HT-29 (cell line): ENCODE results near the gene ZNF76. TPM values are rescaled to one million over a fixed set of nuclear protein-coding genes. Genes with fewer than 3 reads are reported as not detected.

ENCODE experiments used
- DNase-seq: peaks from one replicate; pipeline ENCODE4 v3.0.0-alpha.2; 2015; ENCODE audit warnings: low spot score
- total RNA-seq: library from RNA; depleted of rRNA; stranded (reverse); fragments of >200 nt; shearing (Covaris generic); gene quantifications from 2 replicates; pipeline ENCODE4 v1.2.3, GENCODE V29; 2014

Gene ZNF76
- total RNA-seq, 1 experiment from 2014 or later, result 19.5 TPM

GRCh38 chr6:35265523-35265922, 6.0 kb downstream of the ZNF76 start:
- no peak for DNase-seq

- DNase-seq, result no peak
Measured at GRCh38 chr6:35267446-35267845, 7.9 kb downstream of the ZNF76 start.

DNA sequence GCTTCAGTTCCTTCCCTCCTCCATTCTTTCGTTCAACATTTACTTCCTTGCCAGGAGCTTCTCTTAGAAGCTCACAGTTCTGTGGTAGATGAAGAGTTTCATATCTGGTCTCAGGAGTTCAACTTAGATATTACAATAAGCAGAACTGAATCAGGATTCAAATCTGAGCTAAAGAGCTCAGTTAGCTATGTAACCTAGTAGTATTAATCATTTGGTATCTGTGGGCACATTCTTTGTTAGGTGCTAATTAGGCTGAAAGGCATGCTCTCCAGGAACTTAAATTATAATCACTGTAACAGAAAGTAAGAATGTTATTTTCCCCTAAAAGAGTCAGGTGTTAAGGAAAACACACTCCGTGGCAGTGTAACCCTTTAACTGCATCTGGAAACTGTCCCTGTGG, 8.4 kb downstream of the ZNF76 start:
- DNase-seq, result no peak

GRCh38 chr6:35272005-35272404, 12.5 kb downstream of the ZNF76 start:
- DNase-seq, result no peak

- no peak for DNase-seq
Measured at GRCh38 chr6:35273822-35274559, 14.5 kb downstream of the ZNF76 start.

DNA sequence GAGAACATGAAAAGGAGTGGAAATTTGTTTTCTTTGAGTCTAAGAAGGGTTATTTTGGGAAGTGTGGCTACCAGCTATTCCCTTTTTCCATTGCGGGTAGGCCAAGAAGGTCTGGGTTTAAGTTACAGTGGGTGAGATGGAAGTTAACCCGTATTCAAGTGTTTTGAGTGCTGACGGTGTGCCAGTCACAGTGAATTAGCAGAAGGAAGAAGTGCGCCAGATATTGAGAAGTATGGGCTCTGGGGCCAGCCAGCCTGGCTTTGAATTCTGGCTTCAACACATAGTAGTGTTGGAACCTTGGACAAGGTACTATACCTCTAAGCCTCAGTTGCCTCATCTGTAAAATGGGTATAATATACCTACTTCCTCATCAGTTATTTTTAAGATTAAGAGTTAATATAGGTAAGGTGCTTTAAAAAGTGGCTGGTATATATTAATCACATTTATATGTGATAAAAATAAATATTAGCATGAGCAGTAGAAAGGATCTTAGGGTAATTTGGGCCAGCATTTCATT, 16.3 kb downstream of the ZNF76 start:
- no peak for DNase-seq

- no peak for DNase-seq
Measured at GRCh38 chr6:35278708-35279107, 19.2 kb downstream of the ZNF76 start.

DNA sequence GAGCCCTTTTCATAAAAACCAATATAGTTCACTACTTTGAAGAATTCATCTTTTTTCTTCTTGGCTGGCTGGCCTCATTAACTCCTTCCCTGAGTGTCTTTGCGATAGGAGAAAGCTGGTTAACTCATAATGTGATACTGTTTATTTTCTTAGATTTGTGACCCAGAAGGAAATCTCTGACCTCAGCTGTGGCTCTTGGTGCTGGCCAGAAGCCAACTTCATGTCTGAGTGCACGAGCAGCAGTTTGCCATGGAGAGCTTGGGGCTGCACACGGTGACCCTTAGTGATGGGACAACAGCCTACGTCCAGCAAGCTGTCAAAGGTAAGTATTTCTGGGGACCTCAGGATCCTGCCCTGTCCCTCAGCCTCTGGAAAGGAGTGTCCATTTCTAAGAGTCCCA, 21.4 kb downstream of the ZNF76 start:
- DNase-seq, result no peak

- no peak for DNase-seq
Measured at GRCh38 chr6:35282472-35282871, 22.9 kb downstream of the ZNF76 start.

GRCh38 chr6:35283361-35283760, 23.8 kb downstream of the ZNF76 start:
- DNase-seq, result no peak

- DNase-seq, result no peak
Measured at GRCh38 chr6:35287671-35288396, 28.3 kb downstream of the ZNF76 start.

- no peak for DNase-seq
Measured at GRCh38 chr6:35288834-35289233, 29.3 kb downstream of the ZNF76 start.

- DNase-seq, result no peak
Measured at GRCh38 chr6:35291491-35291890, 32.0 kb downstream of the ZNF76 start.

GRCh38 chr6:35292494-35292893, 33.0 kb downstream of the ZNF76 start:
- DNase-seq, result no peak

- DNase-seq, result no peak
Measured at GRCh38 chr6:35293681-35294080, 34.1 kb downstream of the ZNF76 start.

DNA sequence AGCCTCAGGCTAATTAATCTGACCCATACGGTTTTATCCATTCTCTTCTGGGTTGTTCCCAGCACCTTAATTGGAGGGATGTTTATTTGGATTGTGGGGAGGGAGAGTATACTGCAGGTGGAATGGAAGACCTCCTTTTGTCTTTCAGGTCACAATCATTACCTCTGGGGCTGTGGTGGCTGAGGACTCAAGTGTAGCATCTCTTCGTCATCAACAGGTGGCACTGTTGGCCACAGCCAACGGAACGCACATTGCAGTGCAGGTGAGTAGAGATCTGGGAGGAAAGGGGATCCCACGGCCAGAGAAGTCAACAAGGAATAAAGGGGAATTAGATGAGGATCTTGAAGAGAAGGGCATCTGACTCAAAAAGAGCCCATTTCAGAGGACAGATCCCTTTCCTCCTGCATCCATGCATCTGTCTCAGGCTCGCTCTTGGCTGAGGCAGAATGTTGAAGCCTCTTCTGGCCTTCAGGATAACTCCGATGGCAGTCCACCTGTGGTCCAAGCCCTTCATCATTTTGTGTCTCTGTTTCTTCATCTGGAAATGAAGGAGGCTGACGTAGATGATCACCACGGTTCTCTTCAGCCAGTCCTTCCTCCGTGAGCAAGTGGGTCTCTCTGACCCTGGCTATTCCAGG, 34.9 kb downstream of the ZNF76 start:
- DNase-seq, result peak; percentile 61

GRCh38 chr6:35295036-35295435, 35.5 kb downstream of the ZNF76 start:
- no peak for DNase-seq

DNA sequence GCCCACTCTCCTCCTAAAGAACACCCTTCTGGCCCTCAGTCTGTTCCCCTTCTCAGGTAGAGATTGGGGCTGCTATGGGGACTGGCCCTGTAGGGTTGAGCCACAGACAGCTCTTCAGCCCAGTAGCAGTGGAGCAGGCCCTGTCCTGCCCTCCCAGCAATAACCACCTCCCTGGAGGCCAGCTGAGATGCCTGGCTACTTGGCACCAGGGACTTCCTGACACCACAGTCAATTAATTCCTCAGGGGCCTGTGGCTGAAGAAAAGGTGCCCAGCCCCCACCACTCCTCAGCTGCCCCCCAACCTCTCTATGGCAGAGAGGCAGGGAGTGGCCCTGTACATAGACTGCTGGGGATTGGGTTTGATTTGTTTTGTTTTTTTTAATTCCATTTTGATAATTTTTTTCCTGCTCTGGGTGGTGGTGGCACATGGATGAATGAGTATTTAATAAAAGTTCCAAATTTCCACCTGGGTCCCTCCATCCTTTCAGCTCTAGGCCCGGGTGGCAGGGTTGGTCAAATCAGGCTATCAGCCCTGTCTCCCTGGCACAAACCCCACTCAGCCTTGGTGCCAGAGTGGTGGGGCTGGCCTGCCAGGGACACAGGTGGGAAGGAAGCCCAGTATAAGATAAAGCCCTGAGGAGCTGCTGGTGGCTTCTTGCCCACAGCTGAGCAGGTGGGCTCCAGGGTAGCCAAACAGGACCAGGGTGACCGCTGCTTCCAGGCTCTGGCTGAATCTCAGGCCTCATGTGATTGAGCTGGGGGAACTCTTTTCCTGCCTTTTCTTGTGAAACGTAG, 36.2 kb downstream of the ZNF76 start:
- no peak for DNase-seq

GRCh38 chr6:35296931-35297600, 37.5 kb downstream of the ZNF76 start:
- DNase-seq, result no peak

- peak; percentile 88 for DNase-seq
Measured at GRCh38 chr6:35297601-35298481, 38.3 kb downstream of the ZNF76 start, which contains the start of gene DEF6. Gene DEF6 (plus strand): TSS chr6:35297818. CDS start chr6:35297857, 39 bp downstream.
